ENCODE data around the gene SNTA1. TPM values are rescaled to one million over a fixed set of nuclear protein-coding genes. Genes with fewer than 3 reads are reported as not detected.
A peak's percentile ranks its signal among the peaks of the same experiment; 100 is the strongest.

The SNTA1 gene
- total and polyA plus RNA-seq, 2 of the 13 experiments (the other 11 are each of a cell fraction or from before 2014, with no cell fraction given): 16.4 to 18.3 TPM

GRCh38 chr20:33373735-33374605, 69.6 kb downstream of the SNTA1 start (continued):
- TF ChIP-seq ZNF687 (CRISPR knock-in tag; IDR thresholded peaks at IDR 0.05) (peak; percentile 41; the same call in 1 of the 2 replicates), ZNF577 (CRISPR knock-in tag; IDR thresholded peaks at IDR 0.05; ENCODE audit: borderline replicate concordance, low read depth) (no peak), BORCS8-MEF2B (CRISPR knock-in tag; IDR thresholded peaks at IDR 0.05) (peak; percentile 86; the same call in 1 of the 2 replicates), KAT8 (CRISPR knock-in tag; IDR thresholded peaks at IDR 0.05) (peak; percentile 85), E2F5 (CRISPR knock-in tag; conservative IDR thresholded peaks at IDR 0.05) (no peak), SCMH1 (CRISPR knock-in tag; IDR thresholded peaks at IDR 0.05; ENCODE audit: borderline replicate concordance) (no peak), ZNF281 (CRISPR knock-in tag; IDR thresholded peaks at IDR 0.05; ENCODE audit: borderline replicate concordance) (peak; percentile 77; the same call in 1 of the 2 replicates), ZSCAN30 (CRISPR knock-in tag; IDR thresholded peaks at IDR 0.05) (no peak), ZNF501 (CRISPR knock-in tag; IDR thresholded peaks at IDR 0.05) (peak; percentile 95), ATF5 (CRISPR knock-in tag; IDR thresholded peaks at IDR 0.05; ENCODE audit: low read depth) (no peak), ZFP37 (CRISPR knock-in tag; IDR thresholded peaks at IDR 0.05; ENCODE audit: borderline replicate concordance) (0 out of 2 replicates have a peak, but pooled peaks have one; percentile 75), TAF15 (IDR thresholded peaks at IDR 0.05; ENCODE audit: low read depth, low read length, poor library complexity, severe bottlenecking) (no peak), TP53 (CRISPR knock-in tag; conservative IDR thresholded peaks at IDR 0.05) (peak; percentile 55; the same call in 1 of the 2 replicates), NFYB (CRISPR knock-in tag; IDR thresholded peaks at IDR 0.05) (peak; percentile 23; the same call in 1 of the 2 replicates), TBL1XR1 (IDR thresholded peaks at IDR 0.05; ENCODE audit: borderline replicate concordance, low read length, partially characterized antibody) (peak; percentile 63), CHCHD3 (CRISPR knock-in tag; IDR thresholded peaks at IDR 0.05) (no peak), ZFP36 (IDR thresholded peaks at IDR 0.05; ENCODE audit: borderline replicate concordance, low read depth, low read length, partially characterized antibody) (peak; percentile 68), HOXA5 (CRISPR knock-in tag; IDR thresholded peaks at IDR 0.05) (peak; percentile 92; the same call in 1 of the 2 replicates), HMG20A (CRISPR knock-in tag; IDR thresholded peaks at IDR 0.05; ENCODE audit: borderline replicate concordance) (peak; percentile 99)
